Activated CD4-positive, alpha-beta memory T cell treated with anti-CD3 and anti-CD28 coated beads, Interleukin-2, amount 10 ng/mL, durations not matched to agents 7 days and 5 days (primary cell): ENCODE measurements around the gene LLCFC1. TPM values are rescaled to one million over a fixed set of nuclear protein-coding genes. Genes with fewer than 3 reads are reported as not detected.

Experiments
- CTCF ChIA-PET: fragments of 350-600 bp; sonication (Branson Sonifier 250); formaldehyde crosslinking; loops from one replicate; lab custom pipeline; 2021; ENCODE audit warnings: antibody characterized with exemption, inconsistent platforms; lab: Charles Lee
- POLR2A ChIA-PET: fragments of 350-600 bp; sonication (Branson Sonifier 250); formaldehyde crosslinking; loops from one replicate; lab custom pipeline; 2021; ENCODE audit warnings: antibody characterized with exemption; lab: Charles Lee
- DNase-seq: peaks from one replicate; pipeline ENCODE4 v3.0.0-alpha.2; 2020
- H3K27ac Mint-ChIP-seq: one replicate; pipeline ENCODE4 v1.8.0; 2021; ENCODE audit warnings: mild to moderate bottlenecking, mixed read lengths
- H3K27me3 Mint-ChIP-seq: one replicate; pipeline ENCODE4 v1.8.0; 2021; ENCODE audit warnings: mixed read lengths
- H3K36me3 Mint-ChIP-seq: one replicate; pipeline ENCODE4 v1.8.0; 2021; ENCODE audit warnings: low read depth, mixed read lengths
- H3K4me1 Mint-ChIP-seq: one replicate; pipeline ENCODE4 v1.8.0; 2021; ENCODE audit warnings: mixed read lengths
- H3K4me3 Mint-ChIP-seq: one replicate; pipeline ENCODE4 v1.8.0; 2021; ENCODE audit warnings: mild to moderate bottlenecking, mixed read lengths
- H3K9me3 Mint-ChIP-seq: one replicate; pipeline ENCODE4 v1.8.0; 2021; ENCODE audit warnings: mixed read lengths
- total RNA-seq, 2 experiments: library from RNA; stranded (reverse); gene quantifications; one replicate each; pipeline ENCODE4 v1.2.3, GENCODE V29; 2021

The LLCFC1 gene
- total RNA-seq, result not detected

- Mint-ChIP-seq H3K4me1 (no peaks in the 10 kb centered on the region), H3K4me3 (no peak within 1 kb of the TSS), H3K36me3 (no peaks in the 10 kb centered on the region), H3K9me3 (no peaks in the 10 kb centered on the region), H3K27ac (no peak within 1 kb of the TSS), H3K27me3 (peaks cover 11% of the 10 kb centered on the region)
- no peak for DNase-seq
- ChIA-PET POLR2A (no interaction called here), CTCF (no interaction called here)
Observed at GRCh38 chr7:142939226-142939910, at the start of gene LLCFC1. TSS of gene LLCFC1 (plus strand) at chr7:142939484. CDS start at chr7:142939622, 138 bp downstream.

GRCh38 chr7:142889816-142890215 is 49.5 kb upstream of the LLCFC1 start:
- DNase-seq, result no peak
- ChIA-PET POLR2A (no interaction called here), CTCF (no interaction called here)
- Mint-ChIP-seq H3K9me3 (peaks cover 5% of the 10 kb centered on the region), H3K4me1 (no peaks in the 10 kb centered on the region), H3K27me3 (peaks cover 3% of the 10 kb centered on the region), H3K36me3 (no peaks in the 10 kb centered on the region), H3K4me3 (no peak overlapping the region), H3K27ac (no peak overlapping the region)

GRCh38 chr7:142890874-142891485 is 48.3 kb upstream of the LLCFC1 start:
- Mint-ChIP-seq H3K4me1 (no peaks in the 10 kb centered on the region), H3K27ac (no peak overlapping the region), H3K9me3 (peaks cover 5% of the 10 kb centered on the region), H3K36me3 (no peaks in the 10 kb centered on the region), H3K27me3 (peaks cover 3% of the 10 kb centered on the region), H3K4me3 (no peak overlapping the region)
- no peak for DNase-seq
- ChIA-PET CTCF (no interaction called here), POLR2A (no interaction called here)

- H3K27ac Mint-ChIP-seq, result no peak overlapping the region
- no peak overlapping the region for H3K4me3 Mint-ChIP-seq
- ChIA-PET CTCF (no interaction called here), POLR2A (no interaction called here)
- H3K36me3 Mint-ChIP-seq, result no peaks in the 10 kb centered on the region
- no peaks in the 10 kb centered on the region for H3K4me1 Mint-ChIP-seq
- H3K27me3 Mint-ChIP-seq, result peaks cover 9% of the 10 kb centered on the region
- no peak for DNase-seq
- H3K9me3 Mint-ChIP-seq, result peaks cover 5% of the 10 kb centered on the region
Observed at GRCh38 chr7:142891490-142892082, 47.7 kb upstream of the LLCFC1 start.

GRCh38 chr7:142892951-142893350 is 46.3 kb upstream of the LLCFC1 start:
- POLR2A ChIA-PET, result no interaction called here
- peaks cover 5% of the 10 kb centered on the region for H3K9me3 Mint-ChIP-seq
- no peaks in the 10 kb centered on the region for H3K4me1 Mint-ChIP-seq
- CTCF ChIA-PET, result no interaction called here
- no peak overlapping the region for H3K27ac Mint-ChIP-seq
- DNase-seq, result no peak
- H3K4me3 Mint-ChIP-seq, result no peak overlapping the region
- H3K27me3 Mint-ChIP-seq, result peaks cover 6% of the 10 kb centered on the region
- H3K36me3 Mint-ChIP-seq, result no peaks in the 10 kb centered on the region

- Mint-ChIP-seq H3K9me3 (peaks cover 5% of the 10 kb centered on the region), H3K27me3 (peaks cover 11% of the 10 kb centered on the region), H3K36me3 (no peaks in the 10 kb centered on the region), H3K4me1 (no peaks in the 10 kb centered on the region), H3K27ac (no peak overlapping the region), H3K4me3 (no peak overlapping the region)
- no peak for DNase-seq
- POLR2A ChIA-PET, result no interaction called here
- CTCF ChIA-PET, result interaction anchor here (0.5 to 0.6 kb wide), 2 partner anchors 36 to 540 kb away, joined by 4 to 5 read pairs; no protein-coding TSS in a partner anchor
Observed at GRCh38 chr7:142894112-142894984, 44.9 kb upstream of the LLCFC1 start.

- no peak for DNase-seq
- H3K36me3 Mint-ChIP-seq, result no peaks in the 10 kb centered on the region
- no peak overlapping the region for H3K27ac Mint-ChIP-seq
- no peak overlapping the region for H3K4me3 Mint-ChIP-seq
- ChIA-PET CTCF (interaction anchor here (0.5 kb wide), 1 partner anchor 37 kb away, joined by 4 read pairs; no protein-coding TSS in a partner anchor), POLR2A (no interaction called here)
- no peaks in the 10 kb centered on the region for H3K4me1 Mint-ChIP-seq
- peaks cover 11% of the 10 kb centered on the region for H3K27me3 Mint-ChIP-seq
- H3K9me3 Mint-ChIP-seq, result peaks cover 5% of the 10 kb centered on the region
Observed at GRCh38 chr7:142894985-142895593, 44.2 kb upstream of the LLCFC1 start.

- no peak overlapping the region for H3K27ac Mint-ChIP-seq
Observed at GRCh38 chr7:142896151-142896550, 43.1 kb upstream of the LLCFC1 start.

GRCh38 chr7:142896741-142897379 is 42.4 kb upstream of the LLCFC1 start:
- no peaks in the 10 kb centered on the region for H3K9me3 Mint-ChIP-seq
- ChIA-PET CTCF (no interaction called here), POLR2A (no interaction called here)
- peaks cover 18% of the 10 kb centered on the region for H3K27me3 Mint-ChIP-seq
- H3K4me3 Mint-ChIP-seq, result no peak overlapping the region
- no peaks in the 10 kb centered on the region for H3K36me3 Mint-ChIP-seq
- DNase-seq, result no peak
- H3K4me1 Mint-ChIP-seq, result no peaks in the 10 kb centered on the region
- H3K27ac Mint-ChIP-seq, result no peak overlapping the region

More at GRCh38 chr7:142896151-142896550, 43.1 kb upstream of the LLCFC1 start:
- DNase-seq, result no peak
- peaks cover 11% of the 10 kb centered on the region for H3K27me3 Mint-ChIP-seq
- H3K4me1 Mint-ChIP-seq, result no peaks in the 10 kb centered on the region
- ChIA-PET POLR2A (no interaction called here), CTCF (interaction anchor here (0.6 kb wide), 1 partner anchor 23 kb away, joined by 4 read pairs; no protein-coding TSS in a partner anchor)
- no peaks in the 10 kb centered on the region for H3K36me3 Mint-ChIP-seq
- H3K9me3 Mint-ChIP-seq, result no peaks in the 10 kb centered on the region
- no peak overlapping the region for H3K4me3 Mint-ChIP-seq

GRCh38 chr7:142897691-142898090 is 41.6 kb upstream of the LLCFC1 start:
- no peaks in the 10 kb centered on the region for H3K4me1 Mint-ChIP-seq
- DNase-seq, result no peak
- ChIA-PET POLR2A (no interaction called here), CTCF (interaction anchor here (1.0 kb wide), 1 partner anchor 86 kb away, joined by 3 read pairs; no protein-coding TSS in a partner anchor)
- no peaks in the 10 kb centered on the region for H3K36me3 Mint-ChIP-seq
- no peaks in the 10 kb centered on the region for H3K9me3 Mint-ChIP-seq
- no peak overlapping the region for H3K4me3 Mint-ChIP-seq
- H3K27me3 Mint-ChIP-seq, result peaks cover 21% of the 10 kb centered on the region
- no peak overlapping the region for H3K27ac Mint-ChIP-seq

GRCh38 chr7:142898377-142899170 is 40.7 kb upstream of the LLCFC1 start:
- Mint-ChIP-seq H3K4me1 (no peaks in the 10 kb centered on the region), H3K36me3 (no peaks in the 10 kb centered on the region), H3K27me3 (peaks cover 24% of the 10 kb centered on the region), H3K4me3 (no peak overlapping the region), H3K9me3 (no peaks in the 10 kb centered on the region), H3K27ac (no peak overlapping the region)
- DNase-seq, result no peak
- CTCF ChIA-PET, result interaction anchor here (1.0 kb wide), 1 partner anchor 87 kb away, joined by 3 read pairs; no protein-coding TSS in a partner anchor
- POLR2A ChIA-PET, result no interaction called here
